NT2/D1 (cell line): Measurements from ENCODE around the gene NUP153.
"Not testable (repeated sequence)": the region's sequence is repeated elsewhere in the genome, so short reads cannot be mapped to it uniquely, and the experiment has no call there.

ENCODE experiments used
- DNase-seq: peaks from one replicate; pipeline ENCODE4 v3.0.0-alpha.2; 2011; ENCODE audit warnings: low read depth, low spot score
- H3K27me3 ChIP-seq: 2 replicates; pipeline ENCODE4 v1.6.0; 2011; ENCODE audit warnings: mild to moderate bottlenecking; ENCODE audit not compliant: insufficient read length, insufficient read depth
- H3K36me3 ChIP-seq: 2 replicates; pipeline ENCODE4 v1.6.1; 2011; ENCODE audit warnings: mild to moderate bottlenecking, low read length, mixed read lengths; ENCODE audit not compliant: insufficient read depth, insufficient read length
- H3K4me1 ChIP-seq: 2 replicates; pipeline ENCODE4 v1.5.1; 2011; ENCODE audit not compliant: insufficient read depth, insufficient read length
- H3K4me3 ChIP-seq: 2 replicates; pipeline ENCODE4 v1.5.1; 2011; ENCODE audit warnings: low read depth; ENCODE audit not compliant: insufficient read length
- H3K9ac ChIP-seq: 2 replicates; pipeline ENCODE4 v1.6.0; 2011; ENCODE audit warnings: low read depth; ENCODE audit not compliant: insufficient read length
- H3K9me3 ChIP-seq: 2 replicates; pipeline ENCODE4 v1.5.1; 2011; ENCODE audit warnings: mild to moderate bottlenecking, low read length; ENCODE audit not compliant: insufficient read depth
- SUZ12 ChIP-seq: IDR thresholded peaks from 2 replicates; pipeline ENCODE4 v1.6.1; 2011; ENCODE audit not compliant: insufficient read length, insufficient read depth; ENCODE audit errors: extremely low read depth
- YY1 ChIP-seq: IDR thresholded peaks from 2 replicates; pipeline ENCODE4 v1.6.1; 2011; ENCODE audit not compliant: insufficient read length, insufficient read depth
- ZNF274 ChIP-seq: IDR thresholded peaks from 2 replicates; pipeline ENCODE4 v1.6.1; 2011; ENCODE audit warnings: mild to moderate bottlenecking, low read depth, low read length

The NUP153 gene

GRCh38 chr6:17585766-17586490 lies 120.8 kb downstream of the NUP153 start:
- no peak overlapping the region for H3K4me3 ChIP-seq
- no peaks in the 10 kb centered on the region for H3K4me1 ChIP-seq
- no peak for TF ChIP-seq ZNF274
- TF ChIP-seq YY1, result no peak
- TF ChIP-seq SUZ12, result no peak
- H3K9ac ChIP-seq, result no peak overlapping the region
- H3K36me3 ChIP-seq, result no peaks in the 10 kb centered on the region
- DNase-seq, result no peak
- H3K9me3 ChIP-seq, result no peaks in the 10 kb centered on the region
- H3K27me3 ChIP-seq, result no peaks in the 10 kb centered on the region

DNA sequence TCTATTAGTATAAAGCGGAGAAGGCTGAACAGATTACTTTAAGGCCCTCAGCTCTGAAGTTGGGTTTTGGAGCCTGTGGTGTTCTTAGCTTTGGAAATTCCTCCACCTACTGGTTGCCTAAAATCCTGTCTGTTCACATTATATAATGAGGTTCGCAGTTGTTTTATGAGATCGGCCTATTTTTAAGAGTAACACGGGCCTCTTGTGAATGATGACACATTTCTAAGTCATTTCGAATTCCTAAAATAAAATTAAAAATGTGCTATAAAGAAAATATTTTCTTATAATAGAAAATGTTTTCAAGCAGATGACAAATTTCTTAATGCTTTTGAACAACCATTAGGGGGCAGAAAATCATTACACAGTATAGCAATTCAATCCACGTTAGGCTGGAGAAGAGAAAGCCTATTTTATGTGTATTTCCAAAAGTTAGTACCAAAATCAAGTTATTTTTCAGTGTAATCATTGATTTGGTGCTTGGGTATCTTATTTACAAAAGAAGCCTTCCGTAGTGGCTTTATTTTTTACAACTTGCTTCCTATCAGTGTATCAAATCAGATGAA lies 122.4 kb downstream of the NUP153 start:
- Histone ChIP-seq H3K27me3 (no peaks in the 10 kb centered on the region), H3K4me3 (no peak overlapping the region), H3K36me3 (no peaks in the 10 kb centered on the region), H3K4me1 (no peaks in the 10 kb centered on the region), H3K9me3 (no peaks in the 10 kb centered on the region), H3K9ac (no peak overlapping the region)
- DNase-seq, result no peak
- TF ChIP-seq ZNF274 (no peak), YY1 (no peak), SUZ12 (no peak)

GRCh38 chr6:17583811-17584210 lies 122.9 kb downstream of the NUP153 start:
- TF ChIP-seq ZNF274 (no peak), SUZ12 (no peak), YY1 (no peak)
- no peaks in the 10 kb centered on the region for H3K4me1 ChIP-seq
- H3K36me3 ChIP-seq, result no peaks in the 10 kb centered on the region
- no peak overlapping the region for H3K4me3 ChIP-seq
- no peaks in the 10 kb centered on the region for H3K27me3 ChIP-seq
- H3K9ac ChIP-seq, result no peak overlapping the region
- no peak for DNase-seq
- H3K9me3 ChIP-seq, result no peaks in the 10 kb centered on the region

DNA sequence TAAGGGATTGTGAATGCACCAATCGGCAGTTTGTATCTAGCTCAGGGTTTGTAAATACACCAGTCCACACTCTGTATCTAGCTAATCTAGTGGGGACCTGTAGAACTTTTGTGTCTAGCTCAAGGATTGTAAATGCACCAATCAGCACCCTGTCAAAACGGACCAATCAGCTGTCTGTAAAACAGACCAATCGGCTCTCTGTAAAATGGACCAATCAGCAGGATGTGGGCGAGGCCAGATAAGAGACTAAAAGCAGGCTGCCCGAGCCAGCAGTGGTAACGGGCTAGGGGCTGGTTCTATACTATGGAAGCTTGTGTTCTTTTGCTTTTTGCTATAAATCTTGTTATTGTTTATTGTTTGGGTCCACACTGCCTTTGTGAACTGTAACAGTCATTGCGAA lies 125.4 kb downstream of the NUP153 start:
- H3K9ac ChIP-seq, H3K4me3 ChIP-seq, DNase-seq, H3K27me3 ChIP-seq, H3K36me3 ChIP-seq, H3K4me1 ChIP-seq: not testable (repeated sequence)
- peaks cover 15% of the 10 kb centered on the region for H3K9me3 ChIP-seq

DNA sequence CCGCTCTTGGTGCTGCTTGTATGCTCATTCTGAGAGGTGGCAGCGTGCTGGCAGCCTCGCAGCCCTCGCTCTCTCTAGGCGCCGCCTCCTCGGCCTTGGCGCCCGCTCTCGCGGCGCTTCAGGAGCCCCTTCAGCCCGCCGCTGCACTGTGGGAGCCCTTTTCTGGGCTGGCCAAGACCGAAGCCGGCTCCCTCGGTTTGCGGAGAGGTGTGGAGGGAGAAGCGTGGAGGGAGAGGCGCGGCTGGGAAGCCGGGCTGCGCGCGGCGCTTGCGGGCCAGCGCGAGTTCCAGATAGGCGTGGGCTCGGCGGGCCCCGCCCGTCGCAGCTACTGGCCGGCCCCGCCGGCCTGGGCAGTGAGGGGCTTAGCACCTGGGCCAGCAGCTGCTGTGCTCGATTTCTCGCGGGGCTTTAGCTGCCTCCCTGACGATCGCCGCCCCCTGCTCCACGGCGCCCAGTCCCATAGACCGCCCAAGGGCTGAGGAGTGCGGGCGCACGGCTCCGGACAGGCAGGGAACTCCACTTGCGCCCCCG lies 126.1 kb downstream of the NUP153 start:
- no peak for TF ChIP-seq YY1
- TF ChIP-seq SUZ12, result no peak
- no peak for TF ChIP-seq ZNF274
- no peak for DNase-seq
- no peak overlapping the region for H3K4me3 ChIP-seq
- no peaks in the 10 kb centered on the region for H3K4me1 ChIP-seq
- no peaks in the 10 kb centered on the region for H3K27me3 ChIP-seq
- H3K9ac ChIP-seq, result no peak overlapping the region
- H3K9me3 ChIP-seq, result peaks cover 15% of the 10 kb centered on the region
- no peaks in the 10 kb centered on the region for H3K36me3 ChIP-seq

GRCh38 chr6:17577059-17577458 lies 129.7 kb downstream of the NUP153 start:
- no peak overlapping the region for H3K4me3 ChIP-seq
- no peaks in the 10 kb centered on the region for H3K4me1 ChIP-seq
- H3K27me3 ChIP-seq, result no peaks in the 10 kb centered on the region
- H3K9me3 ChIP-seq, result peaks cover 15% of the 10 kb centered on the region
- no peak for DNase-seq
- TF ChIP-seq YY1 (no peak), SUZ12 (no peak), ZNF274 (no peak)
- no peak overlapping the region for H3K9ac ChIP-seq
- H3K36me3 ChIP-seq, result no peaks in the 10 kb centered on the region

DNA sequence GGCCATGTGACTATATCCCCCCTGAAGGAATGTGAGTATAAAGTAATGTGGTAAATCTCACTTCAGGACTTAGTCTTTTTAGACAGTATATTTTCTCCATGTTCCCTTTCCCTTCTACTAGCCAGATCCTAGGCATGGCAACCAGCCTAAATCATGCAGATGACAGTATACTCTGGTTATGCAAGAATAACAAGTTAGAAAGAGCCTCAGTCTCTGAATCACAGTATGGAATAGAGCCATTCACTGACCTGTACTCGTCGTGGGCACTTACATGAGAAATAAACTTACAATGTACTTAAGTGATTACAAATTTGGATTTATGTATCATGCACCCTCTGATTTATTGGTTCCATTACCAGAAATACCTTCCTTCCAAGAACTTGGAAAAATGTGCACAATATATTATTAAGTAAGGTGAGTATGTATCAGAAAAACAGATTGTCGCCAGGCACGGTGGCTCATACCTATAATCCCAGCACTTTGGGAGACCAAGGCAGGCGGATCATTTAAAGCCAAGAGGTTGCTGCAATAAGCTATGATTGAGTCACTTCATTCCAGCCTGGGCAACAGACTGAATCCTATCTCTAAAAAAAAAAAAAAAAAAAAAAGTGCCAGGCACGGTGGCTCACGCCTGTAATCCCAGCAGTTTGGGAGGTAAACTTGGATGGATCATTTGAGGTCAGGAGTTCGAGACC lies 131.7 kb downstream of the NUP153 start:
- H3K36me3 ChIP-seq, result no peaks in the 10 kb centered on the region
- peaks cover 15% of the 10 kb centered on the region for H3K9me3 ChIP-seq
- no peak for DNase-seq
- H3K4me3 ChIP-seq, result no peak overlapping the region
- no peaks in the 10 kb centered on the region for H3K4me1 ChIP-seq
- no peak overlapping the region for H3K9ac ChIP-seq
- TF ChIP-seq SUZ12 (no peak), ZNF274 (no peak), YY1 (no peak)
- no peaks in the 10 kb centered on the region for H3K27me3 ChIP-seq
